ENCODE data around the gene FRYL.
"Not testable (repeated sequence)": the region's sequence is repeated elsewhere in the genome, so short reads cannot be mapped to it uniquely, and the experiment has no call there.

The FRYL gene

DNA sequence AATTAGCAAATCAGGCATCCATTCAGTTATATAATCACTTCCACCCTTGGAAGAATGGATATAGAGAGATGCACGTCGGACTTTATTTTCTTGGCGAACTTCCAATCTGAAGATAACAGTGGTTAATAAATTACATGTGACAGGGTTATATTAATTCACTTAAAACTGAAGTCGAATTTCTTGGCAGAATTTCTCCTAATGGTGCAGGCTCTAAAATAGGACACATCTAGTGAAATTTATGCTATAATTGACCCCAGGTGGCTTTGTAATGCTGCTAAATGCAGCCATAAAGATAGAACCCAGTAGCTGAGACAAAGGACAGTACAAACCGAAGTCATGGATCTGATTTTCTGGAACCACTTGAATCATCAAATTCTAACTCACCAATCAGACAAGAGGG, 317.7 kb downstream of the FRYL start:
- no peak for DNase-seq (ENCODE audit: low read depth in 2 of 3, low spot score in 1 of 3)

DNA sequence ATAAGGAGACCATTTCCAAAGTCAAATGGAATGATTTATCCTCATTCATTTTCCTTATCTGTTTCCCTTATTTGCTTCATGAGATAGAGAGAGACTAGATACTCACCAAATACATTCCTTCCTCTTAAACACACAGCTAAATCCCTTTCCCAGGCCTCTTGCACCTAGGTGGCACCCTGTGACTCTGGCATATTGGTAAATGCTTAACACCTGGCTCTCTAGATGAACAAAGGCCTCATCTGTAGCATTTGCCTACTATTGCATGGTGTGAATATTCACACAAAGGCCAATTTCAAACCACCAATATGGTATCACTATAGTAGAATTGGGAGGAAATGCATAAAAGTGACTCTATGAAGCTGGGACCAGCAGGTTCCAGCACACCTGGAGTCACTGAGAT, 319.1 kb downstream of the FRYL start:
- DNase-seq (ENCODE audit: low read depth in 2 of 3, low spot score in 1 of 3): no peak

DNA sequence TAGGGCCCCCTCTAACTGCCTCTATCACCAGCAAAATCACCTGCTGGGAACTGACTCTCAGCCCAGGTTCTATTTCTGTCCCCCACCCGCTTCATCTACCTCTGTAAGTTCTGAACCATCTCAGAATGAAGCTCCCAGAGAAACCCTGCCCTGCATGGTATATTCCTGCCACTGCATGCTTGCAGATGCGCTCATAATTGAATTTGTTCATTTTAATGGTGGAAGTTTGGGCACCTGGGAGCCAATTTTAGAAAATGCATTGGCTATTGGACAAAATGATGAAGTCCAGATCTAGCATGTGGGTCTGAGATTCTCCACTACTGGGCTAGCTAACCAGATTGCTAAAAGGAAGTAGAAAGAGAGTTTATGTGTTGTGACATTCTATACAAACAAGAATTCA, 325.5 kb downstream of the FRYL start:
- DNase-seq (ENCODE audit: low read depth in 2 of 3, low spot score in 1 of 3): no peak

DNA sequence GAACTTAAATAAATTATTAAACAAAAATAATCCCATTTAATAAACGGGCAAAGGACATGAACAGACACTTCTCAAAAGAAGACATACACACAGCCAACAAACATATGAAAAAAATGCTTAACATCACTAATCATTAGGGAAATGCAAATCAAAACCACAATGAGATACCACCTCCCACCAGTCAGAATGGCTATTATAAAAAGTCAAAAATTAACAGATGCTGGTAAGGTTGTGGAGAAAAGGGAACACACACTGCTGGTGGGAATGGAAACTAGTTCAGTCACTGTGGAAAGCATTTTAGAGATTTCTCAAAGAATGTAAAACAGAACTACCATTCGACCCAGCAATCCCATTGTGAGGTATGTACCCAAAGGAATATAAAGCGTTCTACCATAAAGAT, 328.4 kb downstream of the FRYL start:
- DNase-seq (ENCODE audit: low read depth in 2 of 3, low spot score in 1 of 3): not testable (repeated sequence)

DNA sequence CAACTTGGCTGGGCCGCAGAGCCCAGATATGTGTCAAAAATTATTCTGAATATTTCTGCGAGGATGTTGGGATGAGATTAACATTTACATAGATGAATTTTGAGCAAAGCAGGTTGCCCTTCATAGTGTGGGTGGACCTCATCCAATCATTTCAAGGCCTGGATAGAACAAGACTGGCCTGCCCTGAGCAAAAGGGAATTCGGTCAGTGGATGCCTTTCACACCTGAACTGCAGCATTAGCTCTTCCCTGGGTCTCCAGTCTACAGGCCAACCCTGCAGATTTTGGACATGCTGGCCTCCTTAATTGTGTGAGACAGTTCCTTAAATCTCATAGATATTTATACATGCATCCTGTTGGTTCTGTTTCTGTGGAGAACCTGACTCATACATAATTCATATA, 329.3 kb downstream of the FRYL start:
- DNase-seq (ENCODE audit: low read depth in 2 of 3, low spot score in 1 of 3): no peak

DNA sequence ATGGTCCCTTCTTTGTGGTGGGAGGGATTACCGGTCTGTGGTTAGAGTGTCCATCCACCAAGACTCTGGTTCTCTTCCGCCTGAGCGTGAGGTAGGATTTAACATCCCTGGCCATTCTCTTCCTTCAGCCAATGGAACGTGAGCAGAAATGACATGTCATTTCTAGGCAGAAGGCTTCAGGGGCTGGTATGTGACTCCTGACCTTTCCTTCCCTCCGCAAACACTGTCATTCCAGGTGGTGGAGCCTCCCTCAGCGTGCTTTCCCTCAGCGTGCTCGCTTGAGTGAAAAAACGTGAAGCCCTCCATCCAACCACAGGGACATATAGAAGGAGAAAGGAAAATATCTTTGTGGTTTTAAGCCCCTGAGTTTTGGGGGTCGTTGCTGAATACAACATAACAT, 330.9 kb downstream of the FRYL start:
- no peak for DNase-seq (ENCODE audit: low read depth in 2 of 3, low spot score in 1 of 3)
